Measurements from ENCODE around the gene INHBA.

DNA sequence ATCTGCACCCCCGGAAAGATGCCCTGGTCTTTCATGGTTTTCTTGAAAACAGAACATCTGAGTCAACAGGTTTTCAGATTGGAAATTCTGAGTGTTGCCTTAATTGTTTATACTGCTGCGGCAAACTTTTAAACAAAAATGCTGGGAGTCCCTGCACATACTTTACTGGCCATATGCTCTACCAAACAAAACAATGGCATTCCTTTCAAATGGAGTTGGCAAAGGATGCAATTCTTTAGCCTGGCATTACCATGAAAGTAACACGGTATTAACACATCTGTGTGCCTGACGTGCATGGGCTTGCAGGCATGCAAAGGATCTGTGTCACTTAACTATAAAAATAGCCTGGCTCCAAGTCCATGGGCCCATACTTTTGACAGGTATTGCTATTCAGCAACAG is 4.2 kb downstream of the INHBA start:
- TF ChIP-seq, protein P1, sequence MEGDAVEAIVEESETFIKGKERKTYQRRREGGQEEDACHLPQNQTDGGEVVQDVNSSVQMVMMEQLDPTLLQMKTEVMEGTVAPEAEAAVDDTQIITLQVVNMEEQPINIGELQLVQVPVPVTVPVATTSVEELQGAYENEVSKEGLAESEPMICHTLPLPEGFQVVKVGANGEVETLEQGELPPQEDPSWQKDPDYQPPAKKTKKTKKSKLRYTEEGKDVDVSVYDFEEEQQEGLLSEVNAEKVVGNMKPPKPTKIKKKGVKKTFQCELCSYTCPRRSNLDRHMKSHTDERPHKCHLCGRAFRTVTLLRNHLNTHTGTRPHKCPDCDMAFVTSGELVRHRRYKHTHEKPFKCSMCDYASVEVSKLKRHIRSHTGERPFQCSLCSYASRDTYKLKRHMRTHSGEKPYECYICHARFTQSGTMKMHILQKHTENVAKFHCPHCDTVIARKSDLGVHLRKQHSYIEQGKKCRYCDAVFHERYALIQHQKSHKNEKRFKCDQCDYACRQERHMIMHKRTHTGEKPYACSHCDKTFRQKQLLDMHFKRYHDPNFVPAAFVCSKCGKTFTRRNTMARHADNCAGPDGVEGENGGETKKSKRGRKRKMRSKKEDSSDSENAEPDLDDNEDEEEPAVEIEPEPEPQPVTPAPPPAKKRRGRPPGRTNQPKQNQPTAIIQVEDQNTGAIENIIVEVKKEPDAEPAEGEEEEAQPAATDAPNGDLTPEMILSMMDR (conservative IDR thresholded peaks at IDR 0.05): no peak
- TF ChIP-seq EZH2 (IDR thresholded peaks at IDR 0.05; ENCODE audit: low read depth): no peak

Data from PC-9 (cell line).